HG03060 (cell line): ENCODE results near the gene USP46.

Source experiments
- ATAC-seq: cut with Tn5 transposase; IDR thresholded peaks from one replicate; pipeline ENCODE4 v1.9.1; 2021; ENCODE audit warnings: low read depth, moderate number of reproducible peaks; ENCODE audit not compliant: unreplicated experiment

The USP46 gene, protein sequence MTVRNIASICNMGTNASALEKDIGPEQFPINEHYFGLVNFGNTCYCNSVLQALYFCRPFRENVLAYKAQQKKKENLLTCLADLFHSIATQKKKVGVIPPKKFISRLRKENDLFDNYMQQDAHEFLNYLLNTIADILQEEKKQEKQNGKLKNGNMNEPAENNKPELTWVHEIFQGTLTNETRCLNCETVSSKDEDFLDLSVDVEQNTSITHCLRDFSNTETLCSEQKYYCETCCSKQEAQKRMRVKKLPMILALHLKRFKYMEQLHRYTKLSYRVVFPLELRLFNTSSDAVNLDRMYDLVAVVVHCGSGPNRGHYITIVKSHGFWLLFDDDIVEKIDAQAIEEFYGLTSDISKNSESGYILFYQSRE

DNA sequence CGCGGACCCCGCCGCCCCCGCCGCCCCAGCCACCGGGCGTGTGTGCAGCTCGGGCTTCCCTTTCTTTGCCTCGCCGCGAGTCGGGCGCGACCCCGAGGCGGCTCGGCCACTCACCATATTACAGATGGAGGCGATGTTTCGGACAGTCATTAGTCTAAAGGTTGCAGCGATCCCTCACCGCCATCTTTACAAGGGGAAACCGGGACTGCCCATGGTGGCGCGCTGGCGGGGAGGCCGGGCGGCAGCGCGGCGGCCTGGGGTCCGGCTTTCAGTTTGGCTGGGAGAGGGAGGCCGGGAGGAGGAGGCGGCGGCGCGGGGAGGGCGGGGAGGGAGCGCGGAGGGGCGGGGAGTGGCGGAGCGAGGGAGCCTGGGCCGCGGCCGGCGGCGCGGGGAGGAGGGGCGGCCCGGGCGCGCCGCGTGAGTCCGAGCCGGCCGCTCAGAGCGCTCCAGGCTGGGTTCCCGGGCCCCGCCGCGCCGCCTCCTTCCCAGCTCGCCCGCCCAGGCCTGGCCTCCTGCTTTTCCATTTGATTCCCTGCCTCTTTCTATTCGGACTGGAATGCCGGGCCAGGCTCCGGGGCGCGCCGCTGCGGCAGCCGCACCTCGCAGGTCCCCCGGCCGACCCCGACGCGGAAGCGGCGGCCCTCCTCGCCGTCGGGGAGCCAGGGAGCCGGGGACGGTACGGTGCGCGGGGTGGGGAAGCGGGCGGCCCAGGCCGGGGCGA is at the start of gene USP46:
USP46 (minus strand) TSS at position 301 of the 721 bp plus-strand sequence; CDS start at position 150, 151 bp downstream.
- no peak for ATAC-seq

DNA sequence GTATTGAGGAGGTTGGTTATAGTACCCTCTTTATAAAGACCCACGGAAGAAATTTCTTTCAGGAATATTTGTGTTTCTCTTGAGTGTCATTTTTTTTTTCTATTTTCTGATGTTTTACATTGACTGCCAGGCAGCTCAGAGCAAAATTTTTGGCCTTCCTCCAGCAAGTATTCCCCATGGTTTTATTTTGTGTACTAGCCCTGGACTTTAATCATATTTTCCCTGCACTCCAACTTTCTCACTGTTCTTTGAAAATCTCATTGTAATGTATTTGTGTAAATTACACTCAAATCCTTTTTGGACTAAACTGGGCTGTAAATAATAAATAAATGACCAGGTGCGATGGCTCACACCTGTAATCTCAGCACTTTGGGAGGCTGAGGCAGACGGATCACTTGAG is 45.6 kb upstream of the USP46 start:
- ATAC-seq, result no peak

DNA sequence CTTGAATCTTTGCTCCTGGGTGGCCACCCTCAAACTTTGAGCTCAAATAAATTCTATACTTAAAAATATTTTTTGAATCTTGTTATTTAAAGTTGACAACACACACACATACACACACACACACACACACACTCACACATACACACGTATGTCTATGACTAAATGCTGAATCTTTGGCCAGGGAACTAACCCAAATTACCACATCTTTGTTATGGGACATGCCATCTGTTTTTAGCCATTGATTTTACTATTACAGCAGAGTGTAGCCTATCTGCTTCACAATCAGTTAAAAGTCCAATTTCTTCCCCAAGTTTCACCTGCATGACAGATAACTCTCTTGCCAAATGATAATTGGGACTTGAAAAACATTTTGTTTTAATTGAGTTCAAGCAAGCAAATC is 45.0 kb upstream of the USP46 start:
- ATAC-seq, result no peak

DNA sequence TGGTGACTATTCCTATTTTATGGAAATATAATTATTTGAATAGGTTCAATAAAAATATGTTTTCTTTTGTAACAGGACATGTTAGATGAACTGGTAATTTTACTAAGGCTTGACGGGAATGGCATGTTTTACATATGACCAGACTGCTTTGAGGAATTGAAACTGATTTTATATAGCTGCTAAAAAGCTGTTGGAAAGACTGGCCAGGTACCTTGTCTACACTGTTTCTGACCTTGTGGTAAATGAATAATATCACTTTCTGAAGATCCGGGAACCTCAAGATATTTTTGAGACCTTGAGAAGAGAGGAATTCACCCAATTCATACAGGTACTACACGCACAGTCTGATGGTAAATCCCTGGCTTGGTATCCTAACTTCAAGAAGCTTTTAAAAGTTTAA is 42.1 kb upstream of the USP46 start:
- ATAC-seq, result peak; percentile 91

DNA sequence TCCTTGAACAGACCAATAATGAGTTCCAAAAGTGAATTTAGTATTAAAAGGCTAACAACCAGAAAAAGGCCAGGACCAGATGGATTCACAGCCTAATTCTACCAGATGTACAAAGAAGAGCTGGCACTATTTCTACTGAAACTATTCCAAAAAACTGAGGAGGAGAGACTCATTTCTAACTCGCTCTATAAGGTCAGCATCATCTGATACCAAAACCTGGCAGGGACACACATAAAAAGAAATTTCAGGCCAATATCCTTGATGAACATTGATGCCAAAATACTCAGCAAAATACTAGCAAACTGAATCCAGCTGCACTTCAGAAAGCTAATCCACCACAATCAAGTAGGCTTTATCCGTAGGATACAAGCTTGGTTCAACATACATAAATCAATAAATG is 35.8 kb upstream of the USP46 start:
- ATAC-seq, result no peak

DNA sequence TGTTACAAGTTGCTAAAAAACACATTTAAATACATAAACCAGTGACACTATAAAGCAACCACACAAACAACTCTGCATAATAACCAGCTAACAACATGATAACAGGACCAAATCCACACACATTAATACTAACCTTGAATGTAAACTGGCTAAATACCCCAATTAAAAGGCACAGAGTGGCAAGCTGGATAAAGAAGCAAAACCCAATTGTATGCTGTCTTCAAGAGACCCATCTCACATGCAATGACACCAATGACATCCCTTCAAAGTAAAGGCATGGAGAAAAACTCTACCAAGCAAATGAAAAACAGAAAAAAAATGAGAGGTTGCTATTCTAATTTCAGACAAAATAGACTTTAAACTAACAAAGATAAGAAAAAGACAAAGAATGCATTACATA is 34.4 kb upstream of the USP46 start:
- ATAC-seq, result no peak

DNA sequence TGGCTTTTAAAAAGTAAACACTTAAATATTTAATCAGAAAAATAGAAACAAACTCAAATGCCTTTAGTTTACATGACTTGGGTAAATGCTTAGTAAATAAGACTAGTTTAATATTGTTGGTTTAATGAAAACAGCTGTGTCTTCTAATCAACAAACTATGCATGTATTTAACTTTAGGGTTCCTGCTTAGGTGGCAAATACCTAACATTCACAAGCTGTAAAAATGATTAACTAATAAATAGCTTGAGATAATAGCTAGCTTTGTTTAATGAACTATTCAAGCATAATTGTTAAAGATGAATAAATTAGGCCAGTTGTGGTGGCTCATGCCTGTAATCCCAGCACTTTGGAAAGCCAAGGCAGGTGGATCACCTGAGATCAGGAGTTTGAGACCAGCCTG is 30.0 kb upstream of the USP46 start:
- ATAC-seq, result no peak

DNA sequence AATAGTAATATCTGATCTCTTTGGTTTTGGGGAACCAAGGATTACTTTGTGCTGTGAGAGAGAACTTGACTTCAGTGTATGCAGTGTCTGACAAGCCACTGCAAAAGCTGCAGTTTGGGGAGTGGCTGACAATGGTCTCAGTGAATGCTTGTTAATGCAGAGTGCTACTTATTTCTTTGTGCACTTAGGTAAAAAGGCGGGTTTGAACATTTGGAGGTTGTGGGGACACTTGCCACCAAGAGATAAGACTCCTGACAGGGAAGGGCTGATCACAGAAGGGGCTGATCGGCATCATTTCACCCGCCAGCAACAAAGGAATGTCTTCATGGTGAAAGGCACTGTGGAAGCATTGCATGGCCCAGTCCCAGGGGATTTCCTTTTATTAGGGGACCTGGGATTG is 28.6 kb upstream of the USP46 start:
- ATAC-seq, result no peak

DNA sequence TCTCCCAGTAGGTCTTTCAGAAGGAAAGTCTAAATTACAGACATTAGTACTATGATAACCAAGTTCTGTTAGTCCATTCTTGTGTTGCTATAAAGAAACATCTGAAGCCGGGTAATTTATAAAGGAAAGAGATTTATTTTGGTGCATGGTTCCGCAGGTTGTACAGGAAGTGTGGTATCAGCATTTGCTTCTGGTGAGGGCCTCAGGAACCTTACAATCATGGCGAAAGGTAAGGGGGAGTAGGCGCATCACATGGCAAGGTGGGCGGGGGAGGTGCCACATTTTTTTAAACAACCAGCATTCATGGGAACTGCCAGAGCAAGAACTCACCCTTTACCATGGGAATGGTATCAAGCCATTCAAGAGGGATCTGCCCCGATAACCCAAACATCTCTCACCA is 26.2 kb upstream of the USP46 start:
- ATAC-seq, result no peak

DNA sequence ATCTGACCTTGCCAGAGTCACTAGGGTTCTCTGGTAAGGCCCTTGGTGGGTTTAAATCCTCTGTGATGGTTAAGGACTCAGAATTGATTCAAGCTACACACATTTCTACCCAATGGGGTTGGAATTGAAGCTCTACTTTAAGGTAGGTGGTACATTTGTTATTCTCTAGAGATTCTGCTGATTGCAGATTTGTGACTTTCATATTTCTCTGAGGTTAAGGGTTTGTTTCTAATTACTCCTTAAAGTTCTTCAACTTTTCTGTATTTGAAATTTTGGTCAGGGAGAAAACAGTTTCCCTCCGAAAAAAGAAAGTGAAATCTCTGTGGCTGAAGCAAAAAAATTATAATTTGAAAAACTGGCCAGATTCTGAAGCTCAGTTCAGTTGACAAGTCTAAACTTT is 25.8 kb upstream of the USP46 start:
- ATAC-seq, result no peak

DNA sequence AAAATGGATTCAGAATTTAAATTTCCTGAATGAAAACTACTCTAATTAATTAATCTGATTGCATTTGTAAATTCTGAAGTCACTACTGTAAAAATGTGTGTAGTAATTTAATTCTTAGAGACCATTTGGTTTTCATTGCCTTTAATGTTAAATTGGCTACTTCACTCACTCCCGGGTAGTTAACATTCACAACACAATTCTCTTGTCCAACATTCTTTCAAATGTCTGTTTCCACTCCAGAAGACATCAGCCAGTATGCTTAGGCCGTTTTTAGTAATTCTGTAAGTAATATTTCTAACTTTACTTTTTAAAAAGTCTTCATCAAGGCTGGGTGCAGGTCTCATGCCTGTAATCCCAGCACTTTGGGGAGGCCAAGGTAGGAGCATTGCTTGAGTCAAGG is 21.3 kb upstream of the USP46 start:
- ATAC-seq, result no peak

DNA sequence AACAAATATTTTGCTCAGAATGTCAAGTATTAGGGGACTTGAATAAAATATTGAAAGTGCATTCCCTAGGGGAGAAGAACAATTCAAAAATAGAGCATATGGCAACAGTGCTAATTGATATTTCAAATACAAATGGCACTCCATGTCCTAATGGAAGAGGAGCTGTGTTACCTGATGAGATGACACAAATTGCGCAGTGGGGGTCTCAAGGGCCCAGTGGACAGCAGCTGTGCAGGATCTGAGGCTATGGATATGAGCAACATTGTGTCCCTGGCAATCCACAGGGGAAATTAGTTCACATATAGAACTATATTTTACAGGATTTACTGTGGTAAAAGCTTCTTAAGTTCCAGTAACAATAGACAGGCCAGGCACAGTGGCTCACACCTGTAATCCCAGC is 17.4 kb upstream of the USP46 start:
- ATAC-seq, result no peak

DNA sequence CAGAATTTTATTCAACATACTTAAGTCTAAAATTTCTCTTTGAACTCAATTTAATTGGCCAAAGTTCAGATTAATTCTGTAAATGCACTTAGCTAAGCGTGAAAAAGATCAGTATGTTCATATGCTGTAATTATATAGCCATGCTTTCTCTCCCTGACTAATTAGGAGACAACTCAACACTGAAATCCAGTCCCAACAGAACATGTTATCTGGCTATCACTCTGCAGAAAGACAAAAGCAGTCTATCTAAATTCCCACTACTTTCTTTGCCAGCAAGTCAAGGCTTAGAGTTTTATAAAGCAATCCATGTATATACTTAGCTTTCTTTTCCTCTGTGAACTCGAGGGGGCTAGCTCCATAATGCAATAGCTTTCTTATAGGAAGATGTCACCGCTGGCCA is 16.0 kb upstream of the USP46 start:
- no peak for ATAC-seq

DNA sequence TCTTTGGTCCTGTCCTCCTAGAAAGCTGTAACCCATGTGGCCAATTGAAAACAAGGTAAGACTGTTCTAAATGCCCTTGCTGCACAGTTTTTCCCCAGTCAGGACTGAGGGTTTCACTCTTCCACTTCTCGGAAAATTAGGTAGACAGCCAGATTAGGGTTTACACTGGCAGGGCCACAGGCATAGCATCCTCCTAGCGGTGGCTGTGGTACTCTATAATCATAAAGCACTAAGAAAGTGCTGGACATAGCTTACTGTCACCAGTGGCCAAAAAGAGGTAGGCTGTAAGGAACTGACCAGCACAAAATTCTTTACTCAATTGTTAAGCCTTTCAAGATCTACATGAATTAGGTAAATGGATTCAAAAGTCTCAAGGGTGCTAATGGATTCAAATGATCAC is 11.6 kb upstream of the USP46 start:
- no peak for ATAC-seq

DNA sequence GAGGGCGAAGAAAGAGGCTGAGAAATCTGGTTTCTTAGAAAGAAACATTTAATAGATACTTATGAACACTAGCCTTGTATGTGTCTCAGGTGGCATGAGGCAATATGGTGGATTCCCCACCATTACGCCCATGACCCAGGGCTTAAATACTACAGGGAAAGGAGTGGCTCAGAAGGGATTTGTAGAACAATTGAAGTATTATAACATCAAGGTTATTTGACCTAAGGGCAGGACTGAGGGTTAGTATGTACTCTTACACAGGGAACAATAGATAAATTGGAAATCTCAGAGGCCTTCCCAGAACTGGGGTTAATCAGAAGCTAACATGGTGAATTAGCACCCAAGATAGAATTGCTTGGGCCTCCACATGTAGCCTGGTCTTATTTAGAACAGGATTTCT is 11.0 kb upstream of the USP46 start:
- ATAC-seq, result no peak

DNA sequence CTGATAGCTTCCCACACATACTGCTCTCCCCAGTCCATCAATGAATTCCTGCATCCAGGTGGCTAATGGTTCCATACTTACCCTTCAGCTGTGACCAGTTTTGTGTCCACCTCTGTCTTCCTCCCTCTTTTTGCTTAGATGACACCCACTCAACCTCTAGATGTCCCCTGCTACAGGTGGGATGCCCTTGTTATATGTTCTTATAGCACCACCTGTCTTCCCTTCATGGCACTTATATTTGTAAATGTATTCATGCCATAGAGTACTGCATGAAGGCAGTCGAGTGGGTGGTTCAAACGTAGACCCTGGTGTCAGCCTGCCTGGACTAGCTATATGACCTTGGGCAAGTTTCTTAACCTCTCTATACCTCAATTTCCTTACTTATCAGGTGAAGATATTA is 6.5 kb upstream of the USP46 start:
- ATAC-seq, result peak; percentile 75

DNA sequence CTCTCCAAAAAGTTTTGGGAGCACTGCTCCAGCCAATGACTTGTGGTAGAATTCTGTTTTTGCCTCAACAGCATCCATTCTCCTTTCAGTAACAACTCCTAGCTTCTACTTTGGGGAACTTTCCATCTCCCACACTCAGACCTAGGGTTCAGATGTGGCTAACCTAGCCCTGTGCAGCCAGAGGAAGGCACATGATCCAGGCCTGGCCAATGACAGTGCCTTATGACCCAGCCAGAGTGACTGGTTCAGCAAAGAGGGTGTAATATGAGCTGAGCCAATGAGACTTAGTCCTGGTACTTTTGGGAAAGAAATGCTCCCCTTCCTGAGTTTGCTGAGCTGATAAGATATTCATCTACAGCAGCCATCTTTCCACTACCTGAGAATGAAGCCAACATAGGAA is 5.4 kb upstream of the USP46 start:
- ATAC-seq, result no peak

DNA sequence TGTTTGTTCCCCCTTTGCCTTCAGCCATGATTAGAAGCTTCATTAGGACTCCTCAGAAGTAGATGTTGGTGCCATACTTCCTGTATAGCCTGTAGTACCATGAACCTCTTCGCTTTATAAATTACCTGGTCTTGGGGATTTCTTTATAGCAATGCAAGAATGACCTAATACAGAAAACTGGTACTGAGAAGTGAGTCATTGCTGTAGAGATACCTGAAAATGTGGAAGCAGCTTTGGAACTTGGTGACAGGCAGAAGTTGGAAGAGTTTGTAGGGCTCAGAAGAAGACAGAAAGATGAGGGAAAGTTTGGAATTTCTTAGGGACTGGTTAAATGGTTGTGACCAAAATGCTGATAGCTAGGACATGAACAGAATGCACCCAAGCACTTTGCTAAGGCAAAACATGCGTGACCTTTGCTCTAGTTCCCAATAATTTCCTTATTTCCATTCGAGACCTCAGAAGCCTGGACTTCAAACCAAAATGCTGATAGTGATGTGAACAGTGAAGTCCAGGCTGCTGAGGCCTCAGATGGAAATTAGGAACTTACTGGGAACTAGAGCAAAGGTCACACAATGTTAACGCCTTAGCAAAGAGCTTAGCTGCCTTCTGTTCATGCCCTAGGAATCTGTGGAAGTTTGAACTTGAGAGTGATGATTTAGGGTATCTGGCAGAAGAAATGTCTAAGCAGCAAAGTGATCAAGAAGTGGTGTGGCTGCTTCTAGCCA is 3.0 kb upstream of the USP46 start:
- ATAC-seq, result no peak

DNA sequence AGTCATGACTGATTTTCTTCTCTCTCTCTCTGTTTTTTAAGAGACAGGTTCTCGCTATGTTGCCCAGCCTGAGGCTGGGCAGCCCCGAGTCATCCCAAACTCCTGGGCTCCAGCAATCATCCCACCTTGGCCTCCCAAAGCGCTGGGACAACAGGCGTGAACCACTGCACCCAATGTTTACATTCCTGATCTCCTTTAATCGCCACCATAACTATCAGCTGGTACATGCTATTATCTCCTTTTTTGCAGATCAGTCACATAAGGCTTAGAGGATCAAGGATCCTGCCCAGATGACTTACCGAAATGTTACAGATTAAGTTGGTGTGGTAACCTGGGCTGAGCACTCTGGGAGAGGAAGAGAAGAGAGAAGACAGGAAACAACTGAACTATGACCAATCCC is 1.5 kb upstream of the USP46 start:
- no peak for ATAC-seq

DNA sequence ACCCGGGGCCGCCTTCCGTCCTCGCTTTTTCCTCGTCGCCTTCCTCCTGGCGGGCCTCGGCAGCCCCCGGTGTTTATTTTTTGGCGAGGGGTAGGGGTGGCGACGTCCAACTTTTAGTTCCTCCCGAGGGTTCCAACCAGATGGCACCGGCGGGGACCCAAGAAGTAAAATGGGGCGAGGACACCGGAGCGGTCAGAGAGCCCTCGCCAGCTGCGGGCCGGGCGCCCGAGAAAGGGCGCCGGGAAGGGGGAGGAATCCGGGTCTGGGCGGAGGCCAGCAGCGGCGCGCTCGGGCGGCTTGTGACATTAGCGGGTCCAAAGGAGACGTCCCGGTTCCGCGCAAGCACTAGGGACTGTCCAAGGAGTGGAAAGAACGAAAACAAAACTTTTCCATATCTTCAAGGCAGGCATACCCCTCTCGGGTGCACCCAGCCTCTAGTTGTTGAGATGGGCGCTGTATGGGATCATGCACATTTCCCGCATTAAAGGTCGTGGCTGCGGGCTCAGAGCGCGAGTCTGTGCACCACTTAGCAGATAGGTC is 691 bp upstream of the USP46 start:
- no peak for ATAC-seq

DNA sequence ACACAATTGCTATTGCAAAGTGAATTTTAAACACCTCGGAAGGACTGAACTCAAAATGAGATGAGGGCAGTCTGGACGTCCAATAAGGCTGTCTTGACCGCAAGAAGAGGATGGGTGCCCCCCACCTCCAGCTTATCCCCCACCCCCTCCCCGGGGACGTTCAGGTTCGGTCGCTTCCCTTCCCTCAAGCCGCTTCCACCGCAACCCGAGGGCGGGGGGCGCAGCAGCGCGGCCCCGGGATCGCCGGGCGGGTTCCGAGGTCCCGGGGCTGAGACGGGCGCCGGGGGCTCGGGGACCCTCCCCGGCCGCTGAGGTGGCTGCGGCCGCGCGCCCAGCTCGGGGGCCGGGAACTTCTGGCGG is 480 bp downstream of the USP46 start:
- ATAC-seq, result no peak
